ENCODE results near the gene NXPH2.

GRCh38 chr2:138712212-138712979 is 67.8 kb downstream of the NXPH2 start:
- TF ChIP-seq, protein P1, sequence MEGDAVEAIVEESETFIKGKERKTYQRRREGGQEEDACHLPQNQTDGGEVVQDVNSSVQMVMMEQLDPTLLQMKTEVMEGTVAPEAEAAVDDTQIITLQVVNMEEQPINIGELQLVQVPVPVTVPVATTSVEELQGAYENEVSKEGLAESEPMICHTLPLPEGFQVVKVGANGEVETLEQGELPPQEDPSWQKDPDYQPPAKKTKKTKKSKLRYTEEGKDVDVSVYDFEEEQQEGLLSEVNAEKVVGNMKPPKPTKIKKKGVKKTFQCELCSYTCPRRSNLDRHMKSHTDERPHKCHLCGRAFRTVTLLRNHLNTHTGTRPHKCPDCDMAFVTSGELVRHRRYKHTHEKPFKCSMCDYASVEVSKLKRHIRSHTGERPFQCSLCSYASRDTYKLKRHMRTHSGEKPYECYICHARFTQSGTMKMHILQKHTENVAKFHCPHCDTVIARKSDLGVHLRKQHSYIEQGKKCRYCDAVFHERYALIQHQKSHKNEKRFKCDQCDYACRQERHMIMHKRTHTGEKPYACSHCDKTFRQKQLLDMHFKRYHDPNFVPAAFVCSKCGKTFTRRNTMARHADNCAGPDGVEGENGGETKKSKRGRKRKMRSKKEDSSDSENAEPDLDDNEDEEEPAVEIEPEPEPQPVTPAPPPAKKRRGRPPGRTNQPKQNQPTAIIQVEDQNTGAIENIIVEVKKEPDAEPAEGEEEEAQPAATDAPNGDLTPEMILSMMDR (IDR thresholded peaks at IDR 0.05; ENCODE audit: insufficient read depth, low read length, poor library complexity, severe bottlenecking) = no peak
- TF ChIP-seq EZH2phosphoT487 (conservative IDR thresholded peaks at IDR 0.05; ENCODE audit: low read length) = no peak
